ENCODE data around the gene GOLGA6D.
"Not testable (repeated sequence)": the region's sequence is repeated elsewhere in the genome, so short reads cannot be mapped to it uniquely, and the experiment has no call there.

Gene GOLGA6D

DNA sequence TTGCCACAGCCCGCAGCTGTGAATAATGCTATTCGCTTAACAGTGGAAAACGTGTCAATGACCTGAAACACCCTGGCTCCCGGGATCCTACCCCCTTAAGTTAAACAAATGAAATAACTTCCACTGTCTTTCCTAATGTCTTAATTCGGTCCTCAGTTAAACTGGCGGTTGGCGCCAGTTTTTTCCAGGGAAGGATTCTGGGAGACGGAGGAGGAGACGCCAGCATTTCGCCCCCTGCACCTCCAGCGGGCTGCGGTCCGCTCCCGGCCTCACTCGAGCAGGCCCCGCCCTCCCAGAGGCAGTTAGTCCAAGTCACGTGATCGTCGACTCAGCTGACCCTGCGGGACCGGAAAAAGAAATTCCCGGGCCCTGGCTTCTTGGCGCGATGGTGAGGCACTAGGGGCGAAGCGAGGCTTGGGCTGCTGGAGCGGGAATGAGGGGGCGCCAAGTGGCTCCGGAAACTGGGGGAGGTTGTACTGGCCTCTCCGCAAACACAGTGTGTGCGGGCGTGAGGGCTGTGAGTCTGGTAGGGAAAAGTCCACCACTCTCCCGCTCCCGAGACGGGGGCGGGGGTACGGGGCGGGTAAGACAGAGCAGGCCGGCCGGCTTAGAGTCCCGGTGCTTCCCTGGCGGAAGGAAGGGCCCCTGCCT, 53.2 kb downstream of the GOLGA6D start, which contains the start of gene COMMD4:
TSS of gene COMMD4 (plus strand) at position 359 of the 651 bp plus-strand sequence. CDS start at position 386, 27 bp downstream.
- Mint-ChIP-seq H3K27ac (peak within 1 kb of the TSS; percentile 95), H3K4me3 (peak within 1 kb of the TSS; percentile 97), H3K4me1 (ENCODE audit: low read depth) (peaks cover 18% of the 10 kb centered on the region), H3K27me3 (ENCODE audit: low read depth) (peaks cover 4% of the 10 kb centered on the region), H3K9me3 (no peaks in the 10 kb centered on the region), H3K36me3 (ENCODE audit: low read depth) (no peaks in the 10 kb centered on the region)

DNA sequence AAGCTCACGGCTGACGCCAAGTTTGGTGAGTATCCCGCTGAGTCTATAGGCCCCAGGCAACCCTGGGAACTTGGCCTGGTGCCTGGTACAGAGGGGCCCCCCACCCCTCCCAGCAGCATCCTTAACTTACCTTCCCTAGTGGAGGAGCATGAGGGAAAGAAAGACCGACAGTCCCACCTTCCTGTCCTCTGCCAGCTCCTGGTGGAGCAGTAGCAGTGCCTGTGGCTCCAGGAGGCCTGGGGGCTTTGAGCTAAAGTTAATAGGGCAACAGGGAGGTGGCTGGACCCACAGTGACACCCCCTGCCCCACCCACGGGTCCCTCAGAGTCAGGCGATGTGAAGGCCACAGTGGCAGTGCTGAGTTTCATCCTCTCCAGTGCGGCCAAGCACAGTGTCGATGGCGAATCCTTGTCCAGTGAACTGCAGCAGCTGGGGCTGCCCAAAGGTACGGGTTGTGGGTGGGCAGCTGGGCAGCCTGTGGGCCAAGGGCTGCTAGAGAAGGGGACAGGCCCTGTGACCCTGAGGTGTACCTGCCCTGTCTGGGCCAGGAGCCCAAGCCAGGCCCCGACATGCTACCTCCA, 56.1 kb downstream of the GOLGA6D start:
- Mint-ChIP-seq H3K4me1 (ENCODE audit: low read depth) (peaks cover 18% of the 10 kb centered on the region), H3K36me3 (ENCODE audit: low read depth) (peaks cover 3% of the 10 kb centered on the region), H3K9me3 (no peaks in the 10 kb centered on the region), H3K27ac (no peak overlapping the region), H3K4me3 (no peak overlapping the region), H3K27me3 (ENCODE audit: low read depth) (no peaks in the 10 kb centered on the region)

DNA sequence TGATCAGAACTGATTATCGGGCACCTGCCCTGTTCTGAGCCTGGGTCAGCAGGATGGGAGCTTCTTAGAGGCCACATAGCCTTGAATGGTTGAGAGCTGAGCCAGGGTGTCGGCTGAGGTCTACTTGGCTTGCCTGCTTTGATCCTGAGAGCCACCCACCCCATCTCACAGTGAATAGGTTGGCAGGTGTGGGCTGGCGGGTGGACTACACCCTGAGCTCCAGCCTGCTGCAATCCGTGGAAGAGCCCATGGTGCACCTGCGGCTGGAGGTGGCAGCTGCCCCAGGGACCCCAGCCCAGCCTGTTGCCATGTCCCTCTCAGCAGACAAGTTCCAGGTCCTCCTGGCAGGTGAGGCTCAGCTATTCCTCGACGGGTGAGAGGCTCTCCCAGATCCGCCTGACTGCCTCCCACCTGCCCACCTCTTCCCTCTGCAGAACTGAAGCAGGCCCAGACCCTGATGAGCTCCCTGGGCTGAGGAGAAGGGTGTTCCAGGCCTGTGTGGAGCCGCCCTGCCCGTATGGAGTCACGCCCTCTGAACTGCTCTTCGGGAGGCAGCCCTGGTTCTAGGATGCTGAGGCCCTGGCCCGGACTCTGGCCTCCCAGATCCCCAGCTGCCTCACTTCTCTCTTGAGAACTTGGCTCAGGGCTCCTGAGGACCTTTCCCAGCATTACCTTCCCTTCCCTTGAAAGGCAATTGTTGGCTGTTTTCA, 57.1 kb downstream of the GOLGA6D start:
- Mint-ChIP-seq H3K4me3 (no peak overlapping the region), H3K9me3 (no peaks in the 10 kb centered on the region), H3K27ac (no peak overlapping the region), H3K36me3 (ENCODE audit: low read depth) (peaks cover 3% of the 10 kb centered on the region), H3K27me3 (ENCODE audit: low read depth) (no peaks in the 10 kb centered on the region), H3K4me1 (ENCODE audit: low read depth) (peaks cover 18% of the 10 kb centered on the region)

DNA sequence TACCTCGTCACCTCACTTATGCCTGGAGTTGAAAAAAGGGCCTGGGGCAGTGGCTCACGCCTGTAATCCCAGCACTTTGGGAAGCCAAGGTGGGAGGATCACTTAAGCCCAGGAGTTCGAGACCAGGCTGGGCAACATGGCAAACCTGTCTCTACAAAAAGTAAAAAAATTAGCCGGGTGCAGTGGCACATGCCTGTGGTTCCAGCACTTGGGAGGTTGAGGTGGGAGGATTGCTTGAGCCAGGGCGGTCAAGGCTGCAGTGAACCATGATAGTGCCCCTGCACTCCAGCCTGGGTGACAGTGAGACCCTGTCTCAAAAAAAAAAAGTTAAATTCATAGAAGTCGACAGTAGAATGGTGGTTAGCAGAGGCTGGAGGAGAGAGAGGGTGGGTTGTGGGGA, 59.6 kb downstream of the GOLGA6D start:
- Mint-ChIP-seq H3K36me3 (ENCODE audit: low read depth) (peaks cover 7% of the 10 kb centered on the region), H3K4me3 (no peak overlapping the region), H3K9me3 (no peaks in the 10 kb centered on the region), H3K27me3 (ENCODE audit: low read depth) (peaks cover 13% of the 10 kb centered on the region), H3K4me1 (ENCODE audit: low read depth) (peaks cover 7% of the 10 kb centered on the region), H3K27ac (no peak overlapping the region)

DNA sequence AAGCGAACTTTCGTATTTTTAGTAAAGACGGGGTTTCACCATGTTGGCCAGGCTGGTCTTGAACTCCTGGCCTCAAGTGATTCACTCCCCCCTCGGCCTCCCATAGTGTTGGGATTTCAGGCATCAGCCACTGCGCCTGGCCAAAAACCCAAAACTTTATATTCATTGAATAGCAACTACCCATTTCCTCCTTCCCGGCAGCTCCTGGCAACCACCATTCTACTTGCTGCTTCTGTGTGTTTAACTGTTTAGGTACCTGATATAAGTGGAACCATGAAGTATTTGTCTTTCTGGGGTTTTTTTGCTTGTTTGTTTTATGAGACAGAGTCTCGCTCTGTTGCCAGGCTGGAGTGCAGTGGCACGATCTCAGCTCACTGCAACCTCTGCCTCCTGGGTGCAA, 61.3 kb downstream of the GOLGA6D start:
- Mint-ChIP-seq H3K27me3 (ENCODE audit: low read depth) (peaks cover 16% of the 10 kb centered on the region), H3K4me1 (ENCODE audit: low read depth) (peaks cover 12% of the 10 kb centered on the region)
- not testable (repeated sequence) for H3K27ac Mint-ChIP-seq

More for the DNA sequence above, 61.3 kb downstream of the GOLGA6D start:
- not testable (repeated sequence) for H3K9me3 Mint-ChIP-seq; H3K36me3 Mint-ChIP-seq (ENCODE audit: low read depth); H3K4me3 Mint-ChIP-seq

All from T-helper 1 cell treated with Interleukin-12 subunit alpha and Interleukin-12 subunit beta and Interleukin-4 antibody, amounts not matched to agents 30 μg/mL and 1 μg/mL, for 36 hours (primary cell).